Transverse colon (tissue), 4 donors: ENCODE measurements around the gene RUFY3. TPM values are rescaled to one million over a fixed set of nuclear protein-coding genes. Genes with fewer than 3 reads are reported as not detected.

Source experiments
- DNase-seq: peaks from one replicate; pipeline ENCODE4 v3.0.0-alpha.2; 2019
- H3K27ac ChIP-seq, 4 donors: fragments of 200-600 bp; sonication (generic); 2 replicates each; pipeline ENCODE4 v1.5.1; 2016 to 2018; ENCODE audit warnings: inconsistent platforms in 4 of 4
- H3K27me3 ChIP-seq: fragments of 200-600 bp; sonication (generic); 2 replicates; pipeline ENCODE4 v1.5.1; 2017; ENCODE audit warnings: inconsistent platforms
- H3K36me3 ChIP-seq, 4 donors: fragments of 200-600 bp; sonication (generic); 2 replicates each; pipeline ENCODE4 v1.5.1; 2017 to 2019; ENCODE audit warnings: inconsistent platforms in 4 of 4
- H3K4me1 ChIP-seq, 4 donors: fragments of 200-600 bp; sonication (generic); 2 replicates each; pipeline ENCODE4 v1.5.1; 2017 to 2020; ENCODE audit warnings: inconsistent platforms in 4 of 4
- H3K4me3 ChIP-seq, 4 donors: fragments of 200-600 bp; sonication (generic); 1 replicate in 1 of 4; 2 replicates in 3 of 4; pipeline versions ENCODE4 v1.5.1 to v1.6.1; 2017 to 2019; ENCODE audit warnings: inconsistent platforms in 4 of 4
- H3K9me3 ChIP-seq, 2 donors: fragments of 200-600 bp; sonication (generic); 2 replicates each; pipeline ENCODE4 v1.5.1; 2017 to 2019; ENCODE audit warnings: inconsistent platforms in 2 of 2
- EP300 ChIP-seq: sonication (generic); formaldehyde crosslinking; IDR thresholded peaks from one replicate; pipeline ENCODE4 v1.6.1; 2017; ENCODE audit warnings: antibody characterized with exemption, low read depth
- POLR2A ChIP-seq: fragments of 450-650 bp; IDR thresholded peaks from one replicate; pipeline ENCODE4 v1.6.1; 2016; ENCODE audit warnings: antibody characterized with exemption, mild to moderate bottlenecking, moderate library complexity
- POLR2AphosphoS5 ChIP-seq, 3 donors: sonication (generic); formaldehyde crosslinking; IDR thresholded peaks; one replicate each; pipeline ENCODE4 v1.6.1; 2016; ENCODE audit warnings: antibody characterized with exemption in 3 of 3
- WGBS, 2 donors: methylation state at CpG; one replicate each; pipeline ENCODE4 v1.1.5; 2018; ENCODE audit warnings: low coverage in 1 of 2; 5-methylcytosine and 5-hydroxymethylcytosine counted together
- in situ Hi-C, 4 donors: fragments of 200-750 bp; cut with MboI; loops; one replicate each; pipeline versions ENCODE4 v1.15.0 to v1.15.1; 2017; ENCODE audit warnings: low sequenced_read_pairs in 3 of 4, low pct_ligation_motif_present in 1 of 4, low pct_unique_long_range_greater_than_20kb in 1 of 4
- intact Hi-C: fragments of 100-400 bp; cut with DNase I; formaldehyde crosslinking; loops from one replicate; pipeline ENCODE4 v1.15.1; 2023; ENCODE audit warnings: low total_unique reads
- total RNA-seq, 4 donors: library from RNA; depleted of rRNA; stranded (reverse); fragments of >200 nt; gene quantifications; one replicate each; pipeline ENCODE4 v1.1.0, GENCODE V29; 2016
- TF ChIP-seq, protein P1 (sequence below), 5 experiments: fragments of 200-600 bp in 3 of 5; fragments of 450-650 bp in 2 of 5; sonication (generic) in 3 of 5; IDR thresholded peaks; 1 replicate in 2 of 5; 2 replicates in 3 of 5; pipeline ENCODE4 v1.5.1; 2016 to 2017; ENCODE audit warnings: antibody characterized with exemption in 5 of 5, inconsistent platforms in 3 of 5, mild to moderate bottlenecking in 2 of 5, moderate library complexity in 1 of 5

The RUFY3 gene
- total RNA-seq, 4 donors from 2014 or later = 39.6 to 93.9 (median 50.8) TPM

GRCh38 chr4:70737006-70737405, 15.2 kb downstream of the RUFY3 start:
- Histone ChIP-seq H3K4me3 (no peak overlapping the region), H3K9me3 (no peaks in the 10 kb centered on the region), H3K27ac (no peak overlapping the region), H3K27me3 (no peaks in the 10 kb centered on the region), H3K4me1 (peaks cover 6 to 54% (median 12%) of the 10 kb centered on the region in 4 donors), H3K36me3 (no peaks in the 10 kb centered on the region)
- WGBS, 2 donors = 53 to 75% methylated on average over 1 of the region's 1 CpG
- no peak for DNase-seq
- TF ChIP-seq, protein P1, sequence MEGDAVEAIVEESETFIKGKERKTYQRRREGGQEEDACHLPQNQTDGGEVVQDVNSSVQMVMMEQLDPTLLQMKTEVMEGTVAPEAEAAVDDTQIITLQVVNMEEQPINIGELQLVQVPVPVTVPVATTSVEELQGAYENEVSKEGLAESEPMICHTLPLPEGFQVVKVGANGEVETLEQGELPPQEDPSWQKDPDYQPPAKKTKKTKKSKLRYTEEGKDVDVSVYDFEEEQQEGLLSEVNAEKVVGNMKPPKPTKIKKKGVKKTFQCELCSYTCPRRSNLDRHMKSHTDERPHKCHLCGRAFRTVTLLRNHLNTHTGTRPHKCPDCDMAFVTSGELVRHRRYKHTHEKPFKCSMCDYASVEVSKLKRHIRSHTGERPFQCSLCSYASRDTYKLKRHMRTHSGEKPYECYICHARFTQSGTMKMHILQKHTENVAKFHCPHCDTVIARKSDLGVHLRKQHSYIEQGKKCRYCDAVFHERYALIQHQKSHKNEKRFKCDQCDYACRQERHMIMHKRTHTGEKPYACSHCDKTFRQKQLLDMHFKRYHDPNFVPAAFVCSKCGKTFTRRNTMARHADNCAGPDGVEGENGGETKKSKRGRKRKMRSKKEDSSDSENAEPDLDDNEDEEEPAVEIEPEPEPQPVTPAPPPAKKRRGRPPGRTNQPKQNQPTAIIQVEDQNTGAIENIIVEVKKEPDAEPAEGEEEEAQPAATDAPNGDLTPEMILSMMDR (IDR thresholded peaks at IDR 0.05) = no peak
- TF ChIP-seq POLR2AphosphoS5 (IDR thresholded peaks at IDR 0.05) (no peak), EP300 (no peak), POLR2A (no peak)
- intact Hi-C loops = no loop called here
- in situ Hi-C loops = no loop called here

GRCh38 chr4:70737409-70737808, 15.6 kb downstream of the RUFY3 start:
- intact Hi-C loops (no loop called here), in situ Hi-C loops (no loop called here)
- no peaks in the 10 kb centered on the region for H3K9me3 ChIP-seq
- WGBS, 2 donors = 85 to 90% methylated on average over 2 of the region's 2 CpGs
- H3K4me3 ChIP-seq = no peak overlapping the region
- H3K27me3 ChIP-seq = no peaks in the 10 kb centered on the region
- H3K4me1 ChIP-seq = peaks cover 6 to 54% (median 12%) of the 10 kb centered on the region in 4 donors
- no peak for DNase-seq
- TF ChIP-seq, protein P1 (IDR thresholded peaks at IDR 0.05) = no peak
- TF ChIP-seq POLR2AphosphoS5 (IDR thresholded peaks at IDR 0.05) (no peak), POLR2A (no peak), EP300 (no peak)
- no peaks in the 10 kb centered on the region for H3K36me3 ChIP-seq
- no peak overlapping the region for H3K27ac ChIP-seq

- no peak overlapping the region for H3K4me3 ChIP-seq
- peaks cover 0 to 41% (median 6%) of the 10 kb centered on the region in 4 donors for H3K4me1 ChIP-seq
- no peaks in the 10 kb centered on the region for H3K9me3 ChIP-seq
- TF ChIP-seq, protein P1 (IDR thresholded peaks at IDR 0.05) = no peak
- TF ChIP-seq POLR2A = no peak
- TF ChIP-seq EP300 = no peak
- TF ChIP-seq POLR2AphosphoS5 (IDR thresholded peaks at IDR 0.05) = no peak
- H3K27ac ChIP-seq = no peak overlapping the region
- in situ Hi-C loops (no loop called here), intact Hi-C loops (no loop called here)
- 85 to 91% methylated on average over 3 to 6 of the region's 6 CpGs for WGBS, 2 donors
- H3K27me3 ChIP-seq = no peaks in the 10 kb centered on the region
- no peak for DNase-seq
- no peaks in the 10 kb centered on the region for H3K36me3 ChIP-seq
Observed at GRCh38 chr4:70739496-70740337, 18.0 kb downstream of the RUFY3 start.

- Histone ChIP-seq H3K4me1 (peaks cover 0 to 18% (median 0%) of the 10 kb centered on the region in 4 donors), H3K27me3 (no peaks in the 10 kb centered on the region), H3K27ac (no peak overlapping the region), H3K36me3 (no peaks in the 10 kb centered on the region), H3K9me3 (no peaks in the 10 kb centered on the region), H3K4me3 (no peak overlapping the region)
- in situ Hi-C loops (no loop called here), intact Hi-C loops (no loop called here)
- DNase-seq = no peak
- TF ChIP-seq EP300 (no peak), POLR2AphosphoS5 (IDR thresholded peaks at IDR 0.05) (no peak)
- TF ChIP-seq, protein P1 (IDR thresholded peaks at IDR 0.05) = no peak
- 84 to 91% methylated on average over 5 of the region's 5 CpGs for WGBS, 2 donors
Observed at GRCh38 chr4:70741867-70742658, 20.3 kb downstream of the RUFY3 start.
